Measurements from ENCODE around the gene DHRS13. TPM values are rescaled to one million over a fixed set of nuclear protein-coding genes. Genes with fewer than 3 reads are reported as not detected.

Gene DHRS13
- total and polyA plus RNA-seq, 2 donors (not counting 3 experiments of a cell fraction or from before 2014, with no cell fraction given), result 7.2 to 9.3 TPM

GRCh38 chr17:28854457-28855335 is 48.2 kb downstream of the DHRS13 start, which contains the start of gene ERAL1:
Gene ERAL1, plus strand, starts transcription at chr17:28855016. Its CDS starts 19 bp downstream, at chr17:28855035.
- ChIA-PET POLR2A (no interaction called here), CTCF (interaction anchor here (1.1 to 2.1 kb wide), 4 partner anchors 16 to 128 kb away, joined by 3 to 8 read pairs (median 4); no protein-coding TSS in a partner anchor)
- DNase-seq (ENCODE audit: low read depth, low spot score), result peak; percentile 92
- peak; percentile 91 for FAIRE-seq
- intact Hi-C loops (cut with micrococcal nuclease), result loop anchor here (2.0 kb wide), 1 partner anchor 46 kb away; no protein-coding TSS in a partner anchor
- Histone ChIP-seq H3K79me2 (ENCODE audit: control insufficient read depth, insufficient read depth, low read length) (peaks cover 10% of the 10 kb centered on the region), H3K9ac (replicated peaks; ENCODE audit: extremely low read depth, insufficient read depth, low read length) (peak within 1 kb of the TSS; percentile 64), H3K36me3 (ENCODE audit: control insufficient read depth in 2 of 2, extremely low read depth in 1 of 2, insufficient read depth in 2 of 2, low read length in 2 of 2) (peaks cover 13% of the 10 kb centered on the region in 2 experiments), H4K20me1 (replicated peaks; ENCODE audit: control insufficient read depth, extremely low read depth, insufficient read depth, low read length) (no peaks in the 10 kb centered on the region), H3K4me3 (replicated peaks in 1 of 3; ENCODE audit: insufficient read depth in 1 of 3, low read depth in 1 of 3, low read length in 3 of 3) (peak within 1 kb of the TSS; percentile 21 to 65 (median 43)), H2AFZ (ENCODE audit: low read depth, low read length) (peak within 1 kb of the TSS; percentile 85), H3K9me3 (replicated peaks; ENCODE audit: control insufficient read depth, insufficient read depth, low read length) (no peaks in the 10 kb centered on the region), H3K4me1 (ENCODE audit: control insufficient read depth, extremely low read depth, insufficient read depth, low read length) (peaks cover 12% of the 10 kb centered on the region), H3K27me3 (ENCODE audit: control insufficient read depth in 2 of 2, insufficient read depth in 2 of 2, low read length in 2 of 2) (no peaks in the 10 kb centered on the region), H3K9me1 (replicated peaks; ENCODE audit: control insufficient read depth, extremely low read depth, insufficient read depth, low read length) (no peaks in the 10 kb centered on the region), H3K4me2 (ENCODE audit: insufficient read depth, low read length) (peak within 1 kb of the TSS; percentile 82), H3K27ac (ENCODE audit: insufficient read depth, low read depth, low read length) (peak within 1 kb of the TSS; percentile 10)
- BruUV-seq (replicated peaks), result TSS peak; percentile 72
- TF ChIP-seq MAX (IDR thresholded peaks at IDR 0.05; ENCODE audit: insufficient read depth, insufficient read length) (peak; percentile 31), POLR2AphosphoS5 (IDR thresholded peaks at IDR 0.05; ENCODE audit: insufficient read depth, low read depth, low read length) (peak; percentile 92), JUN (IDR thresholded peaks at IDR 0.05; ENCODE audit: borderline replicate concordance, insufficient read depth, insufficient read length, low read depth) (no peak), POLR2A (IDR thresholded peaks at IDR 0.05; ENCODE audit: low read depth, low read length) (peak; percentile 94), EZH2 (IDR thresholded peaks at IDR 0.05; ENCODE audit: borderline replicate concordance, low read depth, low read length, severe bottlenecking) (no peak), GATA2 (IDR thresholded peaks at IDR 0.05; ENCODE audit: insufficient read depth, insufficient read length, low read depth, low read length) (no peak), MYC (IDR thresholded peaks at IDR 0.05; ENCODE audit: low read depth, low read length) (no peak), FOS (IDR thresholded peaks at IDR 0.05; ENCODE audit: borderline replicate concordance, insufficient read depth, low read length) (no peak)
- dilution Hi-C loops (cut with MboI; ENCODE audit: extremely low pct_ligation_motif_present, low sequenced_read_pairs), result no loop called here

Data from endothelial cell of umbilical vein (primary cell).